GM23338 (cell line): ENCODE data around the gene PRR22. TPM values are rescaled to one million over a fixed set of nuclear protein-coding genes. Genes with fewer than 3 reads are reported as not detected.

Source experiments
- ATAC-seq: fragments of 200-7000 bp; cut with Tn5 transposase; 3 replicates; pipeline ENCODE4 v1.9.1; 2020
- DNase-seq: peaks from one replicate; pipeline ENCODE4 v3.0.0-alpha.2; 2015; ENCODE audit warnings: low spot score
- H2AFZ ChIP-seq: fragments of 200-600 bp; sonication (generic); 2 replicates; pipeline ENCODE4 v1.8.0; 2016; ENCODE audit warnings: antibody characterized with exemption, mild to moderate bottlenecking, moderate library complexity
- H3F3A ChIP-seq: fragments of 200-600 bp; sonication (generic); replicated peaks from 2 replicates; pipeline ENCODE4 v1.8.0; 2017; ENCODE audit warnings: antibody characterized with exemption, mixed run types, low read depth
- H3K27ac ChIP-seq: fragments of 200-600 bp; sonication (generic); 2 replicates; pipeline ENCODE4 v1.6.1; 2016; ENCODE audit warnings: low read depth
- H3K27me3 ChIP-seq: fragments of 200-600 bp; sonication (generic); 2 replicates; pipeline ENCODE4 v1.8.0; 2016; ENCODE audit warnings: mild to moderate bottlenecking, mixed run types, moderate library complexity; ENCODE audit not compliant: insufficient read depth
- H3K36me3 ChIP-seq: fragments of 200-600 bp; sonication (generic); 2 replicates; pipeline ENCODE4 v1.8.0; 2016; ENCODE audit warnings: mild to moderate bottlenecking; ENCODE audit not compliant: insufficient read depth
- H3K4me1 ChIP-seq: fragments of 200-600 bp; sonication (generic); 2 replicates; pipeline ENCODE4 v1.8.0; 2016; ENCODE audit warnings: mild to moderate bottlenecking, moderate library complexity; ENCODE audit not compliant: insufficient read depth
- H3K4me2 ChIP-seq: fragments of 200-600 bp; sonication (generic); 2 replicates; pipeline ENCODE4 v1.7.1; 2017; ENCODE audit warnings: mixed run types
- H3K4me3 ChIP-seq: fragments of 200-600 bp; sonication (generic); 2 replicates; pipeline ENCODE4 v1.6.1; 2016; ENCODE audit warnings: mixed run types
- H3K79me2 ChIP-seq: fragments of 200-600 bp; sonication (generic); replicated peaks from 2 replicates; pipeline ENCODE4 v1.8.0; 2017; ENCODE audit warnings: mild to moderate bottlenecking; ENCODE audit not compliant: insufficient read depth
- H3K9me2 ChIP-seq: fragments of 200-600 bp; sonication (generic); 2 replicates; pipeline ENCODE4 v1.8.0; 2017; ENCODE audit not compliant: insufficient read depth
- H4K20me1 ChIP-seq: fragments of 200-600 bp; sonication (generic); replicated peaks from 2 replicates; pipeline ENCODE4 v1.8.0; 2017; ENCODE audit warnings: mild to moderate bottlenecking; ENCODE audit not compliant: insufficient read depth
- H3K27ac Mint-ChIP-seq: 2 replicates; pipeline ENCODE4 v1.8.0; 2020; ENCODE audit warnings: inconsistent platforms, mild to moderate bottlenecking, moderate library complexity, mixed read lengths
- H3K27me3 Mint-ChIP-seq: 3 replicates; pipeline ENCODE4 v1.8.0; 2022; ENCODE audit warnings: low read depth, mild to moderate bottlenecking, moderate library complexity, mixed read lengths, inconsistent platforms; ENCODE audit not compliant: insufficient read depth, poor library complexity
- H3K36me3 Mint-ChIP-seq: 3 replicates; pipeline ENCODE4 v1.8.0; 2021; ENCODE audit warnings: low read depth, mild to moderate bottlenecking, inconsistent platforms, moderate library complexity, mixed read lengths
- H3K4me1 Mint-ChIP-seq: 3 replicates; pipeline ENCODE4 v1.8.0; 2020; ENCODE audit warnings: mild to moderate bottlenecking, inconsistent platforms, mixed read lengths
- H3K4me3 Mint-ChIP-seq: 3 replicates; pipeline ENCODE4 v1.8.0; 2021; ENCODE audit warnings: moderate library complexity, mild to moderate bottlenecking, inconsistent platforms, mixed read lengths
- H3K9me3 Mint-ChIP-seq: 3 replicates; pipeline ENCODE4 v1.8.0; 2020; ENCODE audit warnings: moderate library complexity, mild to moderate bottlenecking, inconsistent platforms, mixed read lengths
- CREB1 ChIP-seq: fragments of 250-450 bp; sonication (Bioruptor Pico); IDR thresholded peaks from 2 replicates; pipeline ENCODE4 v1.5.0; 2020; ENCODE audit warnings: low read depth, mild to moderate bottlenecking, moderate library complexity
- EZH2 ChIP-seq: fragments of 200-600 bp; sonication (generic); IDR thresholded peaks from one replicate; pipeline ENCODE4 v1.8.0; 2017; ENCODE audit warnings: antibody characterized with exemption, mild to moderate bottlenecking, low read depth; ENCODE audit not compliant: unreplicated experiment
- EZH2phosphoT487 ChIP-seq: fragments of 200-600 bp; sonication (generic); IDR thresholded peaks from one replicate; pipeline ENCODE4 v1.8.1; 2018; ENCODE audit warnings: antibody characterized with exemption; ENCODE audit not compliant: unreplicated experiment
- JUNB ChIP-seq: IDR thresholded peaks from one replicate; pipeline ENCODE4 v1.6.1; 2016; ENCODE audit warnings: antibody characterized with exemption; ENCODE audit not compliant: unreplicated experiment
- NANOG ChIP-seq: IDR thresholded peaks from 2 replicates; pipeline ENCODE4 v1.6.1; 2016; ENCODE audit warnings: antibody characterized with exemption, borderline replicate concordance
- POLR2AphosphoS5 ChIP-seq: IDR thresholded peaks from 2 replicates; pipeline ENCODE4 v1.6.1; 2016; ENCODE audit warnings: antibody characterized with exemption, low read depth
- STAT1 ChIP-seq: IDR thresholded peaks from one replicate; pipeline ENCODE4 v1.6.1; 2016; ENCODE audit warnings: antibody characterized with exemption; ENCODE audit not compliant: unreplicated experiment
- ZNF114 ChIP-seq: fragments of 250-450 bp; sonication (Bioruptor Pico); IDR thresholded peaks from 2 replicates; pipeline ENCODE4 v1.5.0; 2020; ENCODE audit warnings: mild to moderate bottlenecking, moderate library complexity
- ZNF331 ChIP-seq: fragments of 250-450 bp; sonication (Bioruptor Pico); IDR thresholded peaks from 2 replicates; pipeline ENCODE4 v1.5.0; 2020; ENCODE audit warnings: low read depth, mild to moderate bottlenecking, moderate library complexity
- ZNF462 ChIP-seq: fragments of 250-450 bp; sonication (Bioruptor Pico); IDR thresholded peaks from 2 replicates; pipeline ENCODE4 v1.5.0; 2020; ENCODE audit warnings: mild to moderate bottlenecking, moderate library complexity
- polyA plus RNA-seq: library from polyadenylated mRNA; unstranded; fragments of >200 nt; fragmentation: Nextera tagmentation; extraction: Ambion mirVana; gene quantifications from 2 replicates; pipeline ENCODE4 v1.2.1, GENCODE V29; 2016
- total RNA-seq: library from RNA; depleted of rRNA; stranded (reverse); fragments of >200 nt; shearing (Covaris generic); gene quantifications from 2 replicates; pipeline ENCODE4 v1.2.3, GENCODE V29; 2014
- TF ChIP-seq, protein P1 (sequence below), 2 experiments: fragments of 200-600 bp in 1 of 2; sonication (generic) in 1 of 2; conservative IDR thresholded peaks; 2 replicates each; pipeline versions ENCODE4 v1.5.1 to v1.6.1; 2016 to 2017; ENCODE audit warnings: antibody characterized with exemption in 2 of 2, low read depth in 2 of 2, mild to moderate bottlenecking in 2 of 2, moderate library complexity in 1 of 2
- TF ChIP-seq, protein P2 (sequence below): IDR thresholded peaks from 2 replicates; pipeline ENCODE4 v1.6.1; 2016; ENCODE audit warnings: antibody characterized with exemption
- TF ChIP-seq, protein P3 (sequence below): IDR thresholded peaks from one replicate; pipeline ENCODE4 v1.6.1; 2018; ENCODE audit warnings: antibody characterized with exemption; ENCODE audit not compliant: unreplicated experiment

PRR22 gene
- total and polyA plus RNA-seq, 2 experiments from 2014 or later, result 1.0 to 1.2 TPM

- Mint-ChIP-seq H3K27me3 (peaks cover 24% of the 10 kb centered on the region), H3K4me1 (peaks cover 13% of the 10 kb centered on the region), H3K36me3 (no peaks in the 10 kb centered on the region; the same call in 2 of the 3 replicates), H3K9me3 (no peaks in the 10 kb centered on the region), H3K27ac (no peak overlapping the region), H3K4me3 (no peak overlapping the region; the same call in 2 of the 3 replicates)
- Histone ChIP-seq H3F3A (no peaks in the 10 kb centered on the region), H3K4me2 (no peak overlapping the region), H3K9me2 (no peaks in the 10 kb centered on the region), H3K36me3 (no peaks in the 10 kb centered on the region), H3K27ac (no peak overlapping the region), H4K20me1 (no peaks in the 10 kb centered on the region; the same call in 1 of the 2 replicates), H3K4me1 (peaks cover 6% of the 10 kb centered on the region; the same call in 1 of the 2 replicates), H3K79me2 (no peaks in the 10 kb centered on the region), H2AFZ (no peak overlapping the region), H3K4me3 (no peak overlapping the region), H3K27me3 (peaks cover 5% of the 10 kb centered on the region; the same call in 1 of the 2 replicates)
- TF ChIP-seq, protein P1, sequence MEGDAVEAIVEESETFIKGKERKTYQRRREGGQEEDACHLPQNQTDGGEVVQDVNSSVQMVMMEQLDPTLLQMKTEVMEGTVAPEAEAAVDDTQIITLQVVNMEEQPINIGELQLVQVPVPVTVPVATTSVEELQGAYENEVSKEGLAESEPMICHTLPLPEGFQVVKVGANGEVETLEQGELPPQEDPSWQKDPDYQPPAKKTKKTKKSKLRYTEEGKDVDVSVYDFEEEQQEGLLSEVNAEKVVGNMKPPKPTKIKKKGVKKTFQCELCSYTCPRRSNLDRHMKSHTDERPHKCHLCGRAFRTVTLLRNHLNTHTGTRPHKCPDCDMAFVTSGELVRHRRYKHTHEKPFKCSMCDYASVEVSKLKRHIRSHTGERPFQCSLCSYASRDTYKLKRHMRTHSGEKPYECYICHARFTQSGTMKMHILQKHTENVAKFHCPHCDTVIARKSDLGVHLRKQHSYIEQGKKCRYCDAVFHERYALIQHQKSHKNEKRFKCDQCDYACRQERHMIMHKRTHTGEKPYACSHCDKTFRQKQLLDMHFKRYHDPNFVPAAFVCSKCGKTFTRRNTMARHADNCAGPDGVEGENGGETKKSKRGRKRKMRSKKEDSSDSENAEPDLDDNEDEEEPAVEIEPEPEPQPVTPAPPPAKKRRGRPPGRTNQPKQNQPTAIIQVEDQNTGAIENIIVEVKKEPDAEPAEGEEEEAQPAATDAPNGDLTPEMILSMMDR (conservative IDR thresholded peaks at IDR 0.05; ENCODE audit: low read depth in 2 of 2), result no peak
- TF ChIP-seq, protein P2, sequence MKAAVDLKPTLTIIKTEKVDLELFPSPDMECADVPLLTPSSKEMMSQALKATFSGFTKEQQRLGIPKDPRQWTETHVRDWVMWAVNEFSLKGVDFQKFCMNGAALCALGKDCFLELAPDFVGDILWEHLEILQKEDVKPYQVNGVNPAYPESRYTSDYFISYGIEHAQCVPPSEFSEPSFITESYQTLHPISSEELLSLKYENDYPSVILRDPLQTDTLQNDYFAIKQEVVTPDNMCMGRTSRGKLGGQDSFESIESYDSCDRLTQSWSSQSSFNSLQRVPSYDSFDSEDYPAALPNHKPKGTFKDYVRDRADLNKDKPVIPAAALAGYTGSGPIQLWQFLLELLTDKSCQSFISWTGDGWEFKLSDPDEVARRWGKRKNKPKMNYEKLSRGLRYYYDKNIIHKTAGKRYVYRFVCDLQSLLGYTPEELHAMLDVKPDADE, result no peak
- TF ChIP-seq JUNB, result no peak
- no peak for TF ChIP-seq NANOG
- no peak for TF ChIP-seq EZH2
- no peak for TF ChIP-seq ZNF331
- TF ChIP-seq, protein P3, sequence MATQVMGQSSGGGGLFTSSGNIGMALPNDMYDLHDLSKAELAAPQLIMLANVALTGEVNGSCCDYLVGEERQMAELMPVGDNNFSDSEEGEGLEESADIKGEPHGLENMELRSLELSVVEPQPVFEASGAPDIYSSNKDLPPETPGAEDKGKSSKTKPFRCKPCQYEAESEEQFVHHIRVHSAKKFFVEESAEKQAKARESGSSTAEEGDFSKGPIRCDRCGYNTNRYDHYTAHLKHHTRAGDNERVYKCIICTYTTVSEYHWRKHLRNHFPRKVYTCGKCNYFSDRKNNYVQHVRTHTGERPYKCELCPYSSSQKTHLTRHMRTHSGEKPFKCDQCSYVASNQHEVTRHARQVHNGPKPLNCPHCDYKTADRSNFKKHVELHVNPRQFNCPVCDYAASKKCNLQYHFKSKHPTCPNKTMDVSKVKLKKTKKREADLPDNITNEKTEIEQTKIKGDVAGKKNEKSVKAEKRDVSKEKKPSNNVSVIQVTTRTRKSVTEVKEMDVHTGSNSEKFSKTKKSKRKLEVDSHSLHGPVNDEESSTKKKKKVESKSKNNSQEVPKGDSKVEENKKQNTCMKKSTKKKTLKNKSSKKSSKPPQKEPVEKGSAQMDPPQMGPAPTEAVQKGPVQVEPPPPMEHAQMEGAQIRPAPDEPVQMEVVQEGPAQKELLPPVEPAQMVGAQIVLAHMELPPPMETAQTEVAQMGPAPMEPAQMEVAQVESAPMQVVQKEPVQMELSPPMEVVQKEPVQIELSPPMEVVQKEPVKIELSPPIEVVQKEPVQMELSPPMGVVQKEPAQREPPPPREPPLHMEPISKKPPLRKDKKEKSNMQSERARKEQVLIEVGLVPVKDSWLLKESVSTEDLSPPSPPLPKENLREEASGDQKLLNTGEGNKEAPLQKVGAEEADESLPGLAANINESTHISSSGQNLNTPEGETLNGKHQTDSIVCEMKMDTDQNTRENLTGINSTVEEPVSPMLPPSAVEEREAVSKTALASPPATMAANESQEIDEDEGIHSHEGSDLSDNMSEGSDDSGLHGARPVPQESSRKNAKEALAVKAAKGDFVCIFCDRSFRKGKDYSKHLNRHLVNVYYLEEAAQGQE, result no peak
- no peak for TF ChIP-seq STAT1
- TF ChIP-seq ZNF114 (CRISPR knock-in tag), result no peak
- no peak for TF ChIP-seq POLR2AphosphoS5
- TF ChIP-seq EZH2phosphoT487, result no peak
- no peak for TF ChIP-seq CREB1 (CRISPR knock-in tag)
- TF ChIP-seq ZNF462 (CRISPR knock-in tag), result no peak
- ATAC-seq, result no peak
- no peak for DNase-seq
Measured at GRCh38 chr19:5809469-5809868, 24.9 kb upstream of the PRR22 start.
